CD4-positive, alpha-beta T cell treated with Interleukin-1 beta for 1 hour (primary cell): ENCODE results near the gene NADK.
A peak's percentile ranks its signal among the peaks of the same experiment; 100 is the strongest.

Experiments used
- DNase-seq, 2 donors: peaks; one replicate each; pipeline ENCODE4 v3.0.0-alpha.2; 2020 to 2022

Gene NADK, protein sequence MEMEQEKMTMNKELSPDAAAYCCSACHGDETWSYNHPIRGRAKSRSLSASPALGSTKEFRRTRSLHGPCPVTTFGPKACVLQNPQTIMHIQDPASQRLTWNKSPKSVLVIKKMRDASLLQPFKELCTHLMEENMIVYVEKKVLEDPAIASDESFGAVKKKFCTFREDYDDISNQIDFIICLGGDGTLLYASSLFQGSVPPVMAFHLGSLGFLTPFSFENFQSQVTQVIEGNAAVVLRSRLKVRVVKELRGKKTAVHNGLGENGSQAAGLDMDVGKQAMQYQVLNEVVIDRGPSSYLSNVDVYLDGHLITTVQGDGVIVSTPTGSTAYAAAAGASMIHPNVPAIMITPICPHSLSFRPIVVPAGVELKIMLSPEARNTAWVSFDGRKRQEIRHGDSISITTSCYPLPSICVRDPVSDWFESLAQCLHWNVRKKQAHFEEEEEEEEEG

DNA sequence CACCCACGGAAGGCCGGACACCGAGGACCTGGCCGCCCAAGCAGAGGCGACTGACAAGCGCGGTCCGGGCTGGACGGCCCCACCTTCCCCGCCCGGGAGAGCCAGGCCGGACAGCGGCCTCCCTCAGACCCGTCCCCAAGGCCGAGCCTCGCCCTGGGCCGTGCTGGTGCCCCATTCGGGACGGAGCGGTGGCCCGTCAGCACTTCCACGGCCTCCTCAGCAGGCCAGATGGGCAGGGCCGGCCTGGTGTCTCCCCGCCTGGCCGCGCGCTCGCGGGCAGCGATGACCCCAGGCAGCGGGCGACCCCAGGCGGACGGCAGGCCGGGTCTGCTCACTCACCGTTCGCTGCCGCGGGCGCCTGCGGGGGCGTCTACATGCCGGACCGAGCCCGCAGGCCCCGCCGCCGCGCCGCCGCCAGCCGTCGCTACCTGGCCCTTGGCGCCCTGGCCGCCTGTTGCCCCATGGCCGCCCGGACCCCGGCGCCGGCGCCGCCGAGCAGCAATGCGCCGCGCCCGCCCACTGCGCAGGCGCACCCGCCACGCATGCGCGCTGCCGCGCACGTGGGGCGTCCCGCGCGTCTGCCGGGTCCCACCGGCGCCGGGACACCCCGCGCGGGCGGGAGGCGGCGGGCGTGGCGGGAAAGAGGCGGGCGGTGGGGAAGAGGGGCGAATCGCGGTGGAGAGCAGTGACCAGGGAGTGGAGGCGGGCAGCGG, at the start of gene NADK:
NADK (minus strand) TSS at position 521 of the 713 bp plus-strand sequence. CDS start 13,064 bp downstream, outside the sequence.
- peak; percentile 78 to 81 for DNase-seq

GRCh38 chr1:1827089-1827848, 49.0 kb upstream of the NADK start:
- no peak for DNase-seq

- no peak for DNase-seq
Observed at GRCh38 chr1:1826356-1827088, 48.3 kb upstream of the NADK start.

- no peak for DNase-seq
Observed at GRCh38 chr1:1825217-1825616, 46.9 kb upstream of the NADK start.

DNA sequence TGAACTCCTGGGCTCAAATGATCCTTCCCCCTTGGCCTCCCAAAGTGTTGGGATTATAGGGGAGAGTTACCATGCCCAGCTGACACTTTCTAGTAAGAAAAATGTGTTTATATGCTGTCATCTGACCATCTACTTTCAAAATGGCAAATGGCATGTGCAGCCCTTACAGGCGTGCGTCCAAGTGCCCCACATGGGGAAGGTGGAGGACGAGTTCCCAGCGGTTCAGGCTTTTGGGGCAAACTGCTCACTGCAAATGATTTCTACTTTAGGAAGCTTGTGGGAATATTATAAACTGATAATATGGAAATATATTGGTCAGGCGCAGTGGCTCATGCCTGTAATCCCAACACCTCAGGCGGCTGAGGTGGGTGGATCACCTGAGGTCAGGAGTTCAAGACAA, 41.5 kb upstream of the NADK start:
- DNase-seq = no peak

DNA sequence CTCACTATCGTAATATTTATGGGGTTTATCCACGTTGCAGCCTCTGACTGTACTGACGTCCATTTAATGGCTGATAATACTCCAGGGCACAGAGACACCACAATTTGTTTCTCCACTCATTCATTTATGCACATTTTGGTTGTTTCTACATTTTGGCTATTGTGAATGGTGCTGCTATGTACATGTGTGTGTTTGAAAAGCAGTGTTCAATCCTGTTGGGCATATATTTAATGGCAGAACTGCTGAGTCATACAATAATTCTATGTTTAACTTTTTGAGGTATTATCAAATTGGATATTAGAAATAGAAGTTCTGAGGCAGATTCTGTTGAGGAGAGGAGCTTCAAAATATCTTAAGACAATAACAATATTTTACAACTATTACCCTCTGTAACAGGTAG, 39.0 kb upstream of the NADK start:
- DNase-seq = no peak

DNA sequence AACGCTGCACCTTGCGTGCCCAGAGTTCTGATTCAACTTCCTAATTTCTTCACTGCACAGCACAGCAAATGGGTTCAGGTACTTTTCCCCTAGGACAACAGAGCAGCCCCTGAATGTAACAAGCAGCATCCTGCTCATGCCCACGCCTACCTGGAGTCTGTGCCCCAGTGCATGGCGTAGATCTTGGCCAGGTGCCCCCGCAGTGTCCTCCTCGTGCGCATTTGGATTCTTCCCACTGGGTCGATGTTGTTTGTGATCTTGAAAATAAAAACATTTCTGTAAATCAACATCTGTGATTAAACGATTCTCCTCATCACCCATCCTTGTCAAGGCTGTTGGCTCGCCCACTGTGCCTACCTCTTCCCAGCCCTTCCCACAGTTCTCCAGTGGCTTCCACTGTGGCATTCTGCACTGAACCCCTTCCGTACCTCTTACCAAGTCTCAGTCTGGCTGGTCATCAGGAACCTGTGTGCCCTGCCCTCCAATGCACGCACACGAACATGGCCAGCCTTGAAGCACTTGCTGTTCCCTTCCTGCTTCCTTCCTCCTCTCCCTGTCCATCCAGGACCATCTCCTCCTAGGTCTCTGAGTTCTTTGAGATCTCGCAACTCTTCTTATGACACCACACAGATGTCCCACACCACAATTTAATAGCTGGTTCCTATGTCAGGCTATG, 37.5 kb upstream of the NADK start:
- no peak for DNase-seq

GRCh38 chr1:1809489-1809888, 31.2 kb upstream of the NADK start:
- DNase-seq = no peak

DNA sequence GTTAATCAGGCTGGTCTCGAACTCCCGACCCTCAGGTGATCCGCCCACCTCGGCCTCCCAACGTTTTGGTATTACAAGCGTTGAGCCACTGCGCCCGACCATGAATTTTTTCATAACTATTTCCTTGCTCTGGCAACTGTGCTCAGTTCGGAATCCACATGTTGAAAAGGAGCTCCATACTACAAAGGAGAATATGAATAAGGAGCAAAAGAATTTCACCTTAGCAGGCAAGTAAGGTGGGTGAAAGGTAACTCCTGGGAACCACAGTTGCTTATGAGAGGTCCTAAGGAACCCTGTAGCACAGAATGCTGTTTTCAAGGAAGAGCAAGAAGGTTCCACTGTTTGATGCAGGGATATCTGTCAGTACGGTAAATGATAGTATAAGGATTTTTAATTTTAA, 29.9 kb upstream of the NADK start:
- DNase-seq = no peak

DNA sequence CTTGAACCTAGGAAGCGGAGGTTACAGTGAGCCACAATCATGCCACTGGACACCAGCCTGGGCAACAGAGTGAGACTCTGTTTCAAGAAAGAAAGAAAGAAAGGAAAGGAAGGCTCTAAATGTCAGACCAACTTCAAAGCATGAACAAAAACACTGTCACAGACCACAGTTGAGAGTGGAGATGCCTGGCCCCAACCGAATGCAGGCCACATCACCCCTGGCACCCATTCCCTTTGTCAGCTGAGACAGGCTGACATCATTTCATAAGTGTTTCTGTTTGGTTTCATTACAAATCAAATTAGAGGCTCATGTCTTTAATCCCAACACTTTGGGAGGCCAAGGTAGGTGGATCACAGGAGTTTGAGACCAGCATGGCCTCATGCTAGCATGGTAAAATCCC, 28.6 kb upstream of the NADK start:
- no peak for DNase-seq

GRCh38 chr1:1804301-1804700, 26.0 kb upstream of the NADK start:
- DNase-seq = no peak

GRCh38 chr1:1802871-1803270, 24.6 kb upstream of the NADK start:
- DNase-seq = no peak

DNA sequence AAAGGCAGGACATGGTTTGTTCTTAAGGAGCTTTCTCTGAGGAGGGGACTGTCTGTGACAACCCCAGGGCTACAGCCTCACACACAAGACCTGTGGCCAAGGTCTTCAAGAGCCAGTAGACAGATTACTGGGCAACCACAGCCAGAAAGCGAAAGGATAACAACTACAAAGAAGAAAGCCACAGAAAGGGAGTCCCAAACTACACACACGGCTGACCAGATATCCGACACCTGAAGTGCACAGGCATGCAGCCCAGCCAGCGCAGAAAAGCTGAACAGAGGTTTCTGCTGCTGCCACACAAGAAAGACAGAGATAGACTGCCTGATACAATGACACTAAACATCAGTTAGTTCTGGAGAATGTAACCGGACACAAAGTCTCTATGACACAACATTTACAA, 21.4 kb upstream of the NADK start:
- DNase-seq = no peak

DNA sequence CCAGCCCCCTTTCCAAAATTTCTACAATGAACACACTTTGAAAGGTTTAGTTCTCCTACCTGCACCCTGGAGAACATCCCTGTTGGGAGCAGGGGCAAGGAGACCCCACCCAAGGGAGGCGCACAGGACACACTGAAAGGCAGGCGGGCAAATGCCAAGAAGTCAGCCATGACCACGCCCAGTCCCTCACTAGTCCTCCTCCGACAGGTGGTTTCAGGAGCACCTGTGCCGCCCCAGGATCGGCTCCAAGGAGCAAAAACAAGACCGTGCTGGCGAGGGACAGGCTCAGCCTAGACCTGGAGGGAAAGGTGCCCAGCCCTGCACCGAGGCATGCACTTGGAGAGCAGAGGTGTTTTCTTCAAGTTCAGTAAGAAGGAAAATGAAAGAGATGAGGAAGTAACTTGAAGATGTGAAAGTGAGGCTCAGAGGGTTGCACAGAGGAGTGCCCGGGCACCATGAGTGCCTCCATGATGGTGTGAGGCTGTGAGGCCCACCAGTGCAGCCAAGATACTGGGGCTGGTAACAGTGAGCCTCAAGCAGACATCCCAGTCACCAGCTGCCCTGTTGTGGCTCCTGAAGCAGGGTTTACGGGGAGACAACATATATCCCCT, 19.6 kb upstream of the NADK start:
- no peak for DNase-seq

DNA sequence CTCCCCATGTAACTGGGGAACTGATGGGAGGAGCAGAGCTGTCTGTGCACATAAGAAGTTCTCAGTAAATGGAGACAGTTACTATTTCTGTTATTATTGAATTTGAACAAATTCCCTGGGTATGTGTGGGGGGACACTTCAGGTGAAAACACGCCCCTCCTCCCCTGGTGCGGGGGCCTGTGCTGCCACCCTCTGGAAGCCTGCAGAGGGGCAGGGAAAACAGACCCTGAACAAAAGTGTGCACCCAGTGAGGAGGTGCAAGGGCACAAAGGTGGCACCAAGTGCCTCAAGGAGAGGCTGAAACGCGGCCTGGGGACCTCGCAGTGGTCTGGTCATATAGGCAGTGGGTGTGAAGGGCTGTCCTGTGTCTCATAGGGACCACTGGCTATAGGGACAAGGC, 18.2 kb upstream of the NADK start:
- peak in 1 of 2 donors; percentile 36 for DNase-seq

GRCh38 chr1:1794999-1795398, 16.7 kb upstream of the NADK start:
- DNase-seq = no peak

DNA sequence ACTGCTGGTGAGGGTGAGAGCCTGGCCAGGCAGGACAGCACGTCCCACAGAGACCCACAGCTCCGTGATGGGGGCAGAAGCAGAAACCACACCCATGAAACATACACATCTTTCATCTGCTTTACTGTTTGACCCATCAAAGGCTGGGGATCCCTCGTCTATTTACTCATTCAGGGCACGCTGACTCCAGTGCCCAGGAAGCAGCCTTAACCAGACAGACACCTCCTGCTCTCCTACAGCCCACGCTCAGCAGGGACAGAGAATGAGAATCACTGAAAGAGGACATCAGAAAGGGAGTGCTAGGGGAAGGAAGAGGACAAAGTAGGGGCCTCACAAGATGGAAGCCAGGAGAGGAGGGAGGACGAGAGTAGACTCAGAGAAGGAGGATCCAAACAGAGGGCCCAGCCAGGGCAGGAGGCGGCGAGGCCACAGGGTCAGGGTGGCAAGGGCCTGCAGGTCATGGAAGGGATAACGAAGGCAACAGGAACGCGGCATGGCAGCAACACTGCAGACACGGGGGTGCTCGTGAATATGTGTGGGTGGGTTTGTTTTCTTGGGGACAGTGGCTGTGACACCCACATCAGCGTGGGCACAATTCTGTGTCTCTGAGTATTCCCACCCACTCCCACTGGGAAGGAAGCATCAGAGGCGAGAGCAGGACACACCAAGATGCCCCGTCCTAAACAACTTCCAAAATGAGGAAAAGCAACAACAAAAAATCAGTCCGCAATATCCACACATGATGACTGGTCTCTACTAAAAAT, 15.4 kb upstream of the NADK start:
- DNase-seq = no peak

DNA sequence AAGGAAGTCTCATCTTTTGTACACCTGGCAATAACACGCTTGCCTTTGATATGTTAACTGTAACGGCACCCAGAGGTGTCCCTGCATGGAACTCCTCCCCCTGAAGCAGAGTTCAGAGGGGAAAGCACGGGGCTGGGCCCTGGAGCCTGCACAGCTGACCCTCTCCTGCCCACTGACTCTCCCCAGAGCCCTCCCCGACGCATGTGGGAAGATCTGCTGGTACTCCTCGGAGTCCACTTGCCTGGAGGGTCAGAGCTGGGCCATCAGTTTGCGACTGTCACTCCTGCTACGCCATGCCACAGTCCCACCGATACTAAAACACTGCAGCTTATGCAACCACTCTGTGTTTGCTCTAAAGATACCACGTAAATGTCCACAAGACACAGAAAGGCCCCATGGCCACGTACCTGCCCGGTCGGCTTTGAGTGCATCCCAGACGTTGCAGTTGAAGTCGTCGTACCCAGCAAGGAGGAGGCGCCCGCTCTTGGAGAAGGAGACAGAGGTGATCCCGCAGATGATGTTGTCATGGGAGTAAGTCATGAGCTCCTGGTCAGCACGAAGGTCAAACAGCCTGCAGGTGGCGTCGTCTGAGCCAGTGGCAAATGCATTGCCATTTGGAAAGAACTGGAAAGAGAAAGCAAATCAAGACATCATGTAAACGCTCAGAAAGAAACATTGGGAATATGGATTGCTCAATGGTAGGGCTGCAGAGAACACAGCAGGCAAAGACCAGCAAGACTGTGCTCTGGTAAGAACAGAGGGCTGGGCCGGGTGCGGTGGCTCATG, 10.6 kb upstream of the NADK start:
- no peak for DNase-seq

DNA sequence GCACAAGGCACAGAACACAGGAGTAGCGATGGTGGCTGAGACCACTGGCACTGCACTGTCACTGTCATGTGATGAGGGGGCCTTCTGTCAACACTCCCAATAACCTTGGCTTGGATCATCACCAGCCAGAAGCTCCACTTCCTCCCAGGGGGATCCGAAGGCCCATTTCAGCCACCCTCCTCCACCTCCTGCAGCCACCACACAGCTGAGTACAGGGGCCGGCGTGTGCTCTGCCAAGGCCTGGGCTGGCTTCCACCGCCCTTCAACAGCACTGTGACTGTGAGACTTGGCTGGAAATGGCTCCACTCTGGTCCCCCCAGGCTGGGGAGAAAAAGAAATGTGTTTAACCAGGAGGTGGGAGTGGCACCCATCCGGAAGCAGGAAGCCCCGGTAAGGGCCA, 9.9 kb upstream of the NADK start:
- DNase-seq = no peak
